Esophagus muscularis mucosa (tissue), 4 donors: ENCODE data around the gene ALKBH4.

Experiments used
- EP300 ChIP-seq: sonication (generic); formaldehyde crosslinking; IDR thresholded peaks from one replicate; pipeline ENCODE4 v1.6.1; 2017; ENCODE audit warnings: antibody characterized with exemption
- POLR2A ChIP-seq: fragments of 450-650 bp; IDR thresholded peaks from one replicate; pipeline ENCODE4 v1.6.1; 2017; ENCODE audit warnings: antibody characterized with exemption, moderate library complexity, mild to moderate bottlenecking, low read depth
- POLR2AphosphoS5 ChIP-seq, 2 donors: sonication (generic); formaldehyde crosslinking; IDR thresholded peaks; one replicate each; pipeline ENCODE4 v1.6.1; 2017; ENCODE audit warnings: antibody characterized with exemption in 2 of 2
- TF ChIP-seq, protein P1 (sequence below), 3 experiments: fragments of 200-600 bp in 2 of 3; fragments of 450-650 bp in 1 of 3; sonication (generic) in 2 of 3; IDR thresholded peaks; one replicate each; pipeline ENCODE4 v1.5.1; 2017 to 2019; ENCODE audit warnings: antibody characterized with exemption in 3 of 3, mild to moderate bottlenecking in 2 of 3, moderate library complexity in 1 of 3

DNA sequence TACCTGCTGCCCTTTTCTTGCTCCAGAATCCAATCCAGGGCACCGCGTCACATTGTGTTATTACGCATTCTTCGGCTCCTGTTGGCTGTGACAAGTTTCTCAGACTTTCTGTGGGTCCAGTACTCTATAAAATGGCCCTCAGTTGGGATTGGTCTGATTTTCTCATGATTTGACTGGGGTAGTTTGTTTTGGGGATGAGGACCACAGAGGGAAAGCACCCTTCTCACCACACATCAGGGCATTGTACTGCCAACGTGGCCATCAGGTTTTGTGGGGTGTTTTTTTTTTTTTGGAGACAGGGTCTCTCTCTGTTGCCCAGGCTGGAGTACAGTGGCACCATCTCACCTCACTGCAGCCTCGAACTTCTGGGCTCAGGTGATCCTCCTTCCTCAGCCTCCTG is 48.3 kb downstream of the ALKBH4 start:
- TF ChIP-seq, protein P1, sequence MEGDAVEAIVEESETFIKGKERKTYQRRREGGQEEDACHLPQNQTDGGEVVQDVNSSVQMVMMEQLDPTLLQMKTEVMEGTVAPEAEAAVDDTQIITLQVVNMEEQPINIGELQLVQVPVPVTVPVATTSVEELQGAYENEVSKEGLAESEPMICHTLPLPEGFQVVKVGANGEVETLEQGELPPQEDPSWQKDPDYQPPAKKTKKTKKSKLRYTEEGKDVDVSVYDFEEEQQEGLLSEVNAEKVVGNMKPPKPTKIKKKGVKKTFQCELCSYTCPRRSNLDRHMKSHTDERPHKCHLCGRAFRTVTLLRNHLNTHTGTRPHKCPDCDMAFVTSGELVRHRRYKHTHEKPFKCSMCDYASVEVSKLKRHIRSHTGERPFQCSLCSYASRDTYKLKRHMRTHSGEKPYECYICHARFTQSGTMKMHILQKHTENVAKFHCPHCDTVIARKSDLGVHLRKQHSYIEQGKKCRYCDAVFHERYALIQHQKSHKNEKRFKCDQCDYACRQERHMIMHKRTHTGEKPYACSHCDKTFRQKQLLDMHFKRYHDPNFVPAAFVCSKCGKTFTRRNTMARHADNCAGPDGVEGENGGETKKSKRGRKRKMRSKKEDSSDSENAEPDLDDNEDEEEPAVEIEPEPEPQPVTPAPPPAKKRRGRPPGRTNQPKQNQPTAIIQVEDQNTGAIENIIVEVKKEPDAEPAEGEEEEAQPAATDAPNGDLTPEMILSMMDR (IDR thresholded peaks at IDR 0.05) = no peak
- TF ChIP-seq POLR2A (no peak), EP300 (no peak), POLR2AphosphoS5 (IDR thresholded peaks at IDR 0.05) (no peak)
